GM21723 (cell line): Measurements from ENCODE around the gene AXIN2.

Source experiments
- ATAC-seq: cut with Tn5 transposase; IDR thresholded peaks from one replicate; pipeline ENCODE4 v1.9.1; 2021; ENCODE audit warnings: mild to moderate bottlenecking, moderate library complexity; ENCODE audit not compliant: unreplicated experiment

The AXIN2 gene

DNA sequence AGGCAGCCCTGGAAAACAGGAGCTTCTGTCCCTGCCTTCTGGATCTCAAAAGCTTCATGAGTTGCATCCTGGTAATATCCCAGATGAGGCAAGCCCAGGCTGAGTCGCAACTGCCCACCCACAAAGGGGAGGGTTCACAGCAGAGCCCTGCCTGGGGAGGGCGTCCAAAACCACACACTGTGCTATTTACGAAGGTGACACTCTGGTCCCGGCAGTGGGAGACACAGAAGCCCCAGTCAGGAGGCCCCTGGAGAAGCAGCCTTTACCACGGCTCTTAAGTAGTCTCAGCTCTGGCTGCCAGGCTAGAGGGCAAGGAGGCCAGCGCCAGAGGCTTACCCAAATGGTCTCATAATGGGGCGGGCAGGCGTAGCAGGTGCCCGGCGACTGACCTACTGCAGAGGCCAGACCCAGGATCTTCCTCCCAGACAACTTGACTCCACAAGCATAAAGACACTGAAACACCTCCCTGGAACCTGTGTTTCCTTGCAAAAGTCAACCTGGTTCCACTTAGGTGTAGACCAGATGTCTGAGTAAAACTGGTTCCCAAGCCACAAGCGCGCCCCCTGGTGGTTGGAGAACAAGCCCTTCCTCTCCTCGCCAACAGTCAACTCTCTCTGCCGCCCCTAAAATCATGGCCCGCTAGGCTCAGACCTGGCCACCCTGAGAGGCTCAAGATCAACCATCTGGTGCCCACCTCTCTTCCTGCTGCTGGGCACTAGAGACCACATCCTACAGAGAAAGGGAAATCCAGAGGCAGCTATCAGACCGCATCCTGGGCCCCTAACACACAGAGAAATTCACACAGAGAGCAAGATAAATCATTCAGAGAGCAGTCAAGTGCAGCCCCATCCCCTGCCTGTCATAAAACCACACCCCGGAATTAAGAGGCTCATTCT, 5.2 kb downstream of the AXIN2 start:
- ATAC-seq, result no peak

DNA sequence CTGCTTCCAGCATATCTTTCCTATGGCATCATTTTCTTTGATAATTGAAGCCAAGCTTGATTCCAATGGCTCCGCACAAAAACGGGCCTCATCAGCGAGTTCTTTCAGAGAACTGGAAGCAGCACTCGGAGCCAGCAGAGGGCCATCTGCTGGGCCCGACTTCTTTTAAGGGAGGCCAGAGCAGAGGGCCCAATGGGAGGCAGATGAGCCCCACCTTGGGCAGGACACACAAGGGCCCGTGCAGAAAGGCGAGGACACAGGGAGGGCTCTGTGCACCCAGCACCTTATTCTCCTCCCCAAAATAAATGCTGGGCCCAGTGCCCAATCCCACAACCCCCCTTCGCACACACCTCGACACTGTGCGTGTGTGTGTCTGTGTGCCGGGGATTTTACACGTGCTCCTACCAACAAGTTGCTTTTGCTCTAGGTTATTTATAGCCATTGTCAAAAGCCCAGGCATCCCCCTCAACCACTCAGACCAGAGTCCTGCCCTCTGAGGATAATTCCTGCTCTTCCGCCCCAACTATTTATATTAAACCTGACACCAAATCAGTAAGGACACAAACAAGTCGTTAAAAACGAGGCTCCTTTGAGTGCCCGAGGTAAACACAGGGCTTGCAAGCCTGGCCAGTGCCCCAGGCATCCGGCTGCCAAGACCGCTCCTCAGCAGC, 6.8 kb downstream of the AXIN2 start:
- ATAC-seq, result no peak

DNA sequence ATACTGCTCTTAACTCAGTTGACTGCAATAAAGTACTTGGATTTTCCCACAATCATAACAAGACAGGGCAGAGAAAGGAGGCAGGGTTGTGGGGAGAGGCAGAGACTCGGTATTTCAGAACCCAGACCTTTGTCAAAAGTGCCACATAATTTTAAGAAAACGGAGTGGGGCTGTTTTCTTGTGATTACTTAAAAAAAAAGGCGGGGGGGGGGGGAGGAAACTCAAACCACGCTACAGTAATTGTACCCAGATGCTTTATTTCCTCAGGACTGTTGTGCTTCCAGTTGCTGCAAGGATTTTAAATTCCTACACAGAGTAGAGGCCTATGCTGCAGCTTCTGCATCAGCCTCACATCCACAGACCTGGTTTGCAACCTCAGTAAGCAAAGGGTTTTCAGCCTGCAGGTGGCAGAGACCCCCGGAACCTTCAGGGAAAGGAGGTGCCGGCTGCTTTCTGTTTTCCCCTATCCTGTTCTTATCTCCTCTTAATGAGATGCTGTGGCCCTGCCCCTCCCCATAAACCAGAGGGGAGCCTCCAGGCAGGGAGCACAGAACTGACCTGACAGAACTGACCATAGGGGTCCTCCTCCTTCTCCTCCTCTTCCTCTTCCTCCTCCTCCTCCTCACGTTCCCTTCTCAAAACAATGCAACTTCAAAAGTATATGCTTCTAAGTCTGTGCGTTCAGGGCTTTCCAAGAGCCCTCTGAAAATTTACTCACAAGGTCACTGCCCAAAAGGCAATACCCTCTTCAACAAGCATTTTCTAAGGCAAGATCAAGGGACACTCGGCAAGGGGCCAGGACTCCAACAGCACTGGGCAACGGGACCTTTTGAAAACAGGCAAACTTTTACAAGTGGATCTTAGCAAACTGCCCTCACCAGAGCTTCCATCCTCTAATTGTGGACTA, 7.5 kb downstream of the AXIN2 start:
- no peak for ATAC-seq

DNA sequence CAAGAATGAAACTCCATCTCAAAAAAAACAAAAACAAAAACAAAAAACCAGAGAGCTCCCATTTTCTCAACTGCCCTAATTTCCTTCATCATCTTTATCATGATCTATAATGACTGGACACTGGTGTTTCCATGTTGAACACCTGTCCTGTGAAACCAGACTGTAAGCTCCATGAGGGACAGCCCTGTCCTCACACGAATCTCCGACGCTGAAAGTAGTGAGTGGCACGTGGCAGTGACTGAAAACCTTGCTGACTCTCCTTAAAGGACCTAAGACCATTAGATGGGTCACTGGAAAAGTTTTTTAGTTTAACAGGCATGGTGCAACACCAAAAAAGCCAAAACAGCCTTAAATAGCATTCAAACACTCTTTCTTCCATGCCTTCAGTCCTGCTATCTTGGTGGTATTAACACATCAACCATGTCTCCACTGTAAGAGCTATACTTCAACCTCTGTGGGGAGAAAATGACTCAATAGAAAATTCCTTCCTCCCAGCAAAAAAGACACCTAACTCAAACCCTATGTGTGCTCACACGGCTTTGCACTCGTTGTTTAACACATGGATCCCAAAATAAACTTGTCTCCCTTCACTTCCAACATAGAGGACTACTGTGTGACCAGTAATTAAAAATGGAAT, 8.3 kb downstream of the AXIN2 start:
- ATAC-seq, result no peak

DNA sequence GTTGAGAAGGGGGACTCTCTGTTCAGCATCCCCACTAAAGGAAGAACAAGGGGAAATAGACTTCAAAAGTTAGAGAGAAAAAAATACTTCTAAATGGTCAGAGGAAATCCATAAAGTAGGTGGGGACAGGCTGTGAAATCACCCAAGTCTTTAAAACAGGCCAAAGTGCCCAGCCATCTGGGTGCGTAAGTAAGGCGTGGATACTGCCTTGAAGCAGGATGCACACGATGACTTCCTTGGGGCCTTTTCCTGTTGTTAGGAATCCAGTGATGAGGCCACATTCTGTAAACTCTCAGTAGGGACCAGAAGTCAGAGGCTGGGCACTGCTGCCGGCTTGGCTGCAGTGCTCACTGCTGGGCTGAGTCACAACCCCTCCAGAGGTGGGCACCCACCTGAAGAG, 9.2 kb downstream of the AXIN2 start:
- no peak for ATAC-seq

DNA sequence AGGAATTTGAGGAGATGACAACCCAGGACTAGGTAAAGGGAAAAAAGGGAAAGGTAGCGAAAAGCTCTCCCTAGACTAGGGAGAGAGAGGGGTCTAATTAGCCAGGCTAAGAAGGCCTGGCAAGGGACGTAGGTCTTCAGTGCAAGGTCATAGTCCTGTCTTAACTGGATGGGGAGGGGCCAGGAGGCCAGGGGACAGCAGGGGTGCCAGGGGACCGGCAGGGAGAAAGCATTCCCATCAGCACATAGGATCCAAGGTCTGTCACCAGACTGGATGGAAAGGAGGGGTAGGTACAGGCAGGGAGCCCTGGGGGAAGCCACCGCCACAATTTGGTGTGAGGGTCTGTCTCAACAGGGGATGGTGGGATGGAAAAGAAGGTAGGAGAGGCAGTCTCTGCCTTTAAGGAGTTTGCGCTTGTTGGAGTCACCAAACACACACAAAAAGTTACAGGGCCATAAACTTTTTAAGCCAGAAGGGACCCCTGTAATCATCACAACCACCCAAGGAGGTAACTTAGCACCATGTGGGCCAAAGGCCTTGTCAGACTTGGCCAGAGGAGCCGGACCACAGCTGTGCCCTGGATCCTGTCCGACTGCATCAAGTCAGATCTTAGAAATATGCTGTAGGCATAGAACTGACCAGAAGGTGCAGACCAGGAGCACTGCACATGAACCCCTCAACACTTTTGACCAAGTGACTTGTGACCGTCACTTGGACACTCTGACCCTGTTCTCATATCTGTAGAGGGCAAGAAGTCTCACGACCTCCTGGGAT, 10.0 kb downstream of the AXIN2 start:
- no peak for ATAC-seq

DNA sequence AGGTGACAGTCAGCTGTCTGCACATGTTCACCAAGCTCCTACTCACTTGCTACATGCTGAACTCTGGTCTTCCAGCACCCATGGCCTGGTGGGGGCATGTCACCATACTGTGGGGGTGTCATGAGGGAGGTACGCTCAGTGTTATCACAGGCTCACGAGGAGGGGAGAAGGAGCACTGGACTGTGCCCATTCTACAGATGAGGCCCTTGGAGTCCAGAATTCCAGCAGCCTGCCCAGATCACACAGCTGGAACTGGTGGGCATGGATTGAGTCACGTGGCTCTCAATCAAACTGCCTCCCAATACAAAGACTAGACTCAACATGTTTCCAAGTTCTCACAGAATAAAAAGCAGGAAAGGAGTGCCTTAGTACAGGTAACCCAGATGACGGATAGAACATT, 10.7 kb downstream of the AXIN2 start:
- no peak for ATAC-seq

DNA sequence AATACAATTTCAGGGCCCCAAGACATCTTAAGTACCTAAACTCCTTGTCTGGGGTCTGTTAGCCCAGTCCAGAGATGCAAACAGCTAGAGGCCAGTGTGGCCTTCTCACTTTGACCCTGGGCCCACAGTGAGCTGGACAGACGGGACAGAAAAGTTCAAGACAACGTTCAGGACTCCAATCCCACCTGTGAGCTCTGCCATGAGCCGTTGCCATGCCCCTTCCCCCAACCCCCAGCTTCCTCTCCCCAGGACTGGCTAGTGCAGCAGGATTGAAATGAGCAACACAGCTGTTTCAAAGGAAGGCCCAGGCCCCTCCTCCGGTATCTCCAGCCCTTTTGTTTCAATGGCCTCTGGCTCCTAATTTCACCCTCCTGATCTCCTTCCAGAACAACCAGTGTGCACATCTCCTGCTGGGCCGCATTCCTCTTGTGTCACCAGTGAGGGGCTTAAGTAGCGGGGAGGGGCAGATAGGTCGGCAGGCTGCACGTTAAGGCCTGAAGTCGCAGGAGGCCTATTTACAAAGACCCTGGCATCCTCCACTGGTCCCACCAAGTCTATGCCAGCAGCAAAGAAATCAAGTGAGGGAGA, 11.3 kb downstream of the AXIN2 start:
- no peak for ATAC-seq

DNA sequence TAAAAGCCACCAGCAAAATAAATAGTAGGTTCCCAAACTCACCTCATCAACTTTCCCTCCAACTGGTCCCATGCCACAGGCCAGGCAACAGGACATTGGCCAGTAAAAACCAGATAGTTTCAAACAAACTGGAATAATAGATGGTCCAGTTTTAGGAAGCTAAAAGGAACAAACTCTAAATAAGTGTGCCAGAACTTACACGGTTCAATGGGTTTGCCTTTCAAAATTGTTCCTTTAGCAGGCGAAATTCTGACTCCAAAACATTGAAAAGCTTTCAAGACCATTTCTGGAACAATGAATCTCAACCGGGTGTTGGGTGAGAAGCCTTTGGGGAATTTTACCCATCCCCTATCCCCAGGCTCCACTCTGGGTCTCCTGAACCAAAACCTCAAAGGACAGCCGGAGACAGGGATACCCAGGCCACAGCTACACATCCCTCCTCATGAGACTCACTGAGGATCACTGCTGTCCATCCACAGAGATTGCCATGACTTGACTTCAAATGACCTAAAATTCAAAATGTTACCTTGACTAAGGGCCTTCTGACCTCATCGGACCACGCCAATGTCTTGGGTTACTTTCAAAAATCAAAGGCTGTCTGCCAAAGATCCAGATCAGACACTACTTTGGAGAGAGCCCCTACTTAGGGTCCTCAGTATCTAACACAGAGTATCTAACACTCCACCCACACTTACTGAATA, 13.0 kb downstream of the AXIN2 start:
- ATAC-seq, result no peak

DNA sequence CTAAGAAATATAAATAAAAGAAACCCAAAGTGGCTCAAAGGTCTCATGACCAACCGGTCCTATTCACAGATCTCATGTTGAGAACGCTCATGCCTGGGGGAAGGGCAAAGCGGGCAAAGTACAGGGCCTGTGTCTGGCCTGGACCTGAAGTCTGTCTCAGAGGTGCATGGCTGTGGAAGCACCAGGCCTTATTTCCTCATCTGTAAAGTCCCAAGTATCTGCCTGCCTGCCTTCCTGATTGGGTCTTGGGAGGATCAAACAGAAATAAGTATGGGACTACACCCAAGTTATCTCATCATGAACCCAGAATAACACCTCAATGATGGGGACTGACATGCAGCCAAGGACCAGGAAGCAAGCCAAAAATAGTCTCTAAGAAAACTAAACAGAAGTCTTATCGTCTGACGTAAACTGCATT, 14.2 kb downstream of the AXIN2 start:
- ATAC-seq, result no peak

DNA sequence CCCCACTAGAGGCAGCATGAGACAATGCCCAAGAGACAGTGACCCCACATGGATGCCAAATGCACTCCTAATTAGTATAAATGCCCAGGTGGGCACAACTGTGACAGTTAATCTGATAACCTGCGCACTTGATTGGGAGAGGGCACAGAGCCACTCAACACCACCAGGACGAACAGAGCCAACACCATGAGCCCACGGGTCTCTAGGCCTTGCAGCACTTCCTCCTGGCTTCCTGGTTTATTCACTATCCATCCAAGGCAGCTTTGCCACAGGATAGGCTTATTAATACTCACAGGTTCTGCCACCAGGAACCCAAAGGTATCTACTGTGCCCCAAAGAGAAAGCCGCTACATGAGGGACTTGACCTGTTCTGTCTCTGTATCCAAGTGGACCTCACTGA, 14.9 kb downstream of the AXIN2 start:
- no peak for ATAC-seq

DNA sequence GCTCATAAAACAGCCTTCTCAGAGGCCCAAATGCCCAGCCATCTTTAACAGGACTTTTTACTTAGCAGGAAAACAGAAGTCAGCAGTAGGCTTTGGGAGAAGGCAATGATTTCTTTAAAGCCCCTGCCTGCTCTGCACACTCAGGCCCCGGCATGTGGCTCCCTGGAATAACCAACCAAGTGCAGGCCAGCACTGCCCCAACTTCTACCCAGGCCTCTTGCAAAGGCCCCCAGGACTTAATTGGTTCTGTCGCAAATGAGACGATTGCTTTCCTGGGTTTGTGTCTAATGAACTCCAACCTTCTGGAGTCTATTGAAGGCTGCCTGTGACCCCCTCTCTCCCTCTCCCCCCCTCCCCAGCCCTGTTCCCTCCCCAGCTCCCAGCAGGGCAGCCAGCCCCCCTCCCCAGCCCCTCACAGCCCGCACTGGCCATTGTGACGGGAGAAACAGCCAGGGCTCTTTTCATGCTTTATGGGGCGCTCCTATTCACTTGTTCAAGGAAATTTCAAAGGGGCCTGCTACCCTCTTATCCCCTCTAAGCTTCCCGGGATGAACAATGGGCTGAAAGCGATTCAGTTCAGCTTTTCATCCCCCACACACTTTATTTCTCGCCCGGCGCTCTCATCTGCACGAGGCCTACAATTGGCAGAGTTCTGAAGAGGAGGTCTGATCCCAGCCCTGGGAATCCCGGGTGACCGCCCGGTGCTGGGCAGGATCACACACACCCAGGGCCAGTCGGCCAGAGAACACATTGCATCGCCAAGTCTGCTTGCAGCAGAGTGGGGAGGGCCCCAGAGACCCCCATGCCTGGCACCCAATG, 15.5 kb downstream of the AXIN2 start:
- ATAC-seq, result no peak

DNA sequence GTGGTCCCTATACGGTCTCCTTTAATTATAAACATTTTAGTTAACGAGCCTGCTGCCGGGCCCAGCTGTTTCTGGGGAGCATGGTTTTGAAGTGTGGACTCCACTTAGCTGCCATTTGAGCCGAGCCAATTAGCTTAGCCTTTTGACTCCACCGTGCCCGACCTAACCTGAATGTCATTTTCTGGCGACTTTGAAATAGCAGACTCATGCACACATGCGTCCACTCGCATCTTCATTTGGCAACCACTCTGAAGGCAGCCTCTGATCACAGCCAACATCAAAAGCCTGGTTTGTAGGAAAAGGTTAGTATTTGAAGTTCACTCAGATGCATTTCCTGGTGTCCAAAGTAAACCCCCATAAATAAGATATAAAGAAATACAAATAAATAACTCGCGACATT, 16.8 kb downstream of the AXIN2 start:
- no peak for ATAC-seq

DNA sequence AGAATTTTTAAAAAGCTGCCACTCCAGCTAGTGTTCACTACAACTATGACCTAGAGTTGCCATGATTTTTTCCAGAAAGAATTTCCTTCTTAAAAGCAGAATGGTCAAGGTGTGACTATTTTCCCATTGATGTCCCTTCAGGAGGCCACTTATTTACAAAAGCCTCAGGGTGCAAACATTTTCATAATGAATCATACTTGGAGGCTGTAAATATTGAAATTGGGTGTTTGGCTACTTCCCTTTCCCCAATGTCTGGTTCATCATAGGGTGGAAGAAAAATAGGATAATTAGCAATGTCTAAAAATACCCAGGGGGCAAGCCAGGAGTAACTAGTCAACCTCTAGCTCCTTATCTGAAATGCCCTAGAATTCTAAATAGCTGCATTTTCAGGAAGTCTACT, 18.8 kb downstream of the AXIN2 start:
- no peak for ATAC-seq

DNA sequence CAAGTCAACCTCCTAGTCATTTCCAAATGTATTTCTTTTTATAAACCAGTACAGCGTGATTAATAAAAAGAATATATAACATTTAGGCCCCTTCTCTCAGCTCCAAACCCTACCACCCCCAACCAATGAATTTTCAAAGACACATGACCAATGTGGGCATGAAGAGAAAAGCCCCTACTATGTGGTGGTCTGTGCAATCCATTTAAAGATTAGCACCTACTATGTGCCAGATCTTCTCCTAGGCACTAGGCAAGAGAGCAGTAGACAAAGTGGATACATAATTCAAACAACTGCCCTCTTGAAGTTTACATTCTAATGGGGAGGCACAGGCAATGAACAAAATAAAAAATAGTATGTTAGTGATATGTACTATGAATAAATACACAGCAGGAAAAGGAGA, 19.4 kb downstream of the AXIN2 start:
- ATAC-seq, result no peak

DNA sequence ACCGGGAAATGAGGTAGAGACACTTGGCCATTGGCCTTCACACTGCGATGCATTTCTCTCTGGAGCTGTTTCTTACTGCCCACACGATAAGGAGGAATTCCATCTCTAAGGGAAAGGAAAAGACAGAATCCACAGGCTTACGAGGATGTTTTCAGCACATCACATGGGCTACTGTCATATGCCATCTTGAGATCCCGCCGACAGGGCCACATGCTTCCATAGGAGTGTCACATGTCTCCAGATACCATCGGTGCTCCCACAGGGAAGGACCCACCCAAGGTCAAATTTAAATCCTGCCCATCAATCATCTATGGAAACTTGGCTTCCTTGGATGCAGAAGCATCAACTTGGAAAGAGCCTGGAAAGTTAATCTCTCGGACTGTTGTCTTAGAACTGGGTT, 20.0 kb downstream of the AXIN2 start:
- no peak for ATAC-seq

DNA sequence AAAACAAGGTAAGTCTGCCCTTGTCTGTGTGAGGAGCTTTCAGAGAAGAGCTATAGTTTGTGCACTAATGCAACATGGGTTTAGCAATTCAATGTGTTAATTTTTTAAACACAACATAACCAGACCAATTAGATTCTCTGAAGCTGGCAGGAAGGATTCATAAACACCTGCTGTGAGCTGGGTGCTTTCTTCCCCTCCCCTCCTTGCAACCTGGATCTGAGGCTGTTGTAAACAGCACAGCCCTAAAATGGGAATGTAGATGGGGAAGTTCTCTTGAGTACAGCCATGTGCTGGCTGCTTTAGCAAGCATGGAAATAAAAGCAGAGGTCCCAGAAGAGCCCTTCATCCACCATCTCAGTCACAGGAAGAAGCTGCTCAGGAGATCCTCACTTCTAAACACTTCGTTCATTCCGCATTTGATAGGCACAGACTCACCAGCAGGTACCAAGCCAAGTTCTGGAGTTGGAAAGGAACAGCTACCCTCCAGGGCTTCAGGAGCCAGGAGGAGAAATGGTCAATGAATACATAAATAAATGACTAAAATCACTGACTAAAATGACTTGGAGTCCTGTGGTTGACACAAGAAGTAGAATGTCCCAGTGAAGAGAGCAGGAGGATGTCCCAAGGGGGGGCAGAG, 21.7 kb downstream of the AXIN2 start:
- no peak for ATAC-seq
